ENCODE data around the gene MYO1E.

DNA sequence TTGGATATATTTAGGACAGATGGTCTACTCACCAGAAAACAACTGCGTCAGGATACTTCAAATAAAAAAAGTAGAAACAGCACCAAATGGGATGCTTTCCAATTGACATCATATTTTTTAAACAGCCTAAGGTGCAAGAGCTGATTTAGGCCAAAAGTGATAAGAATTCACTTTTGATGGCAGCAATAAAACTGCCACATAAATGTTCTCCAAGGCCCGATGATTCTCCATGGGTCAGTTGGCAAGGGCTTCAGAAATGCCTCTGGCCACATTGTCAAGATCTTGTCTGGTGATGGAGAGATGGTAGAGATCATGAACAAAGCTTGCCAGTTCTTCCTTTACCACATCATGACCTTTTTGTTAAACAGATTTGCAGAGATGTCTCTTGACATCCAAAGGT, 127.1 kb downstream of the MYO1E start:
- TF ChIP-seq, protein P1, sequence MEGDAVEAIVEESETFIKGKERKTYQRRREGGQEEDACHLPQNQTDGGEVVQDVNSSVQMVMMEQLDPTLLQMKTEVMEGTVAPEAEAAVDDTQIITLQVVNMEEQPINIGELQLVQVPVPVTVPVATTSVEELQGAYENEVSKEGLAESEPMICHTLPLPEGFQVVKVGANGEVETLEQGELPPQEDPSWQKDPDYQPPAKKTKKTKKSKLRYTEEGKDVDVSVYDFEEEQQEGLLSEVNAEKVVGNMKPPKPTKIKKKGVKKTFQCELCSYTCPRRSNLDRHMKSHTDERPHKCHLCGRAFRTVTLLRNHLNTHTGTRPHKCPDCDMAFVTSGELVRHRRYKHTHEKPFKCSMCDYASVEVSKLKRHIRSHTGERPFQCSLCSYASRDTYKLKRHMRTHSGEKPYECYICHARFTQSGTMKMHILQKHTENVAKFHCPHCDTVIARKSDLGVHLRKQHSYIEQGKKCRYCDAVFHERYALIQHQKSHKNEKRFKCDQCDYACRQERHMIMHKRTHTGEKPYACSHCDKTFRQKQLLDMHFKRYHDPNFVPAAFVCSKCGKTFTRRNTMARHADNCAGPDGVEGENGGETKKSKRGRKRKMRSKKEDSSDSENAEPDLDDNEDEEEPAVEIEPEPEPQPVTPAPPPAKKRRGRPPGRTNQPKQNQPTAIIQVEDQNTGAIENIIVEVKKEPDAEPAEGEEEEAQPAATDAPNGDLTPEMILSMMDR (IDR thresholded peaks at IDR 0.05): no peak
- TF ChIP-seq NFYB (CRISPR knock-in tag; conservative IDR thresholded peaks at IDR 0.05; ENCODE audit: low read depth) (no peak), SMAD3 (CRISPR knock-in tag; IDR thresholded peaks at IDR 0.05; ENCODE audit: borderline replicate concordance) (no peak), ATF1 (CRISPR knock-in tag; IDR thresholded peaks at IDR 0.05) (no peak), CREM (CRISPR knock-in tag; IDR thresholded peaks at IDR 0.05) (no peak), NR2C2 (CRISPR knock-in tag; IDR thresholded peaks at IDR 0.05) (no peak), JUN (CRISPR knock-in tag; IDR thresholded peaks at IDR 0.05) (no peak), CBFB (CRISPR knock-in tag; IDR thresholded peaks at IDR 0.05; ENCODE audit: low read depth) (no peak), ESRRA (CRISPR knock-in tag; IDR thresholded peaks at IDR 0.05; ENCODE audit: borderline replicate concordance) (no peak), TCF7 (CRISPR knock-in tag; IDR thresholded peaks at IDR 0.05; ENCODE audit: low read depth) (no peak)
- TF ChIP-seq, protein P2, sequence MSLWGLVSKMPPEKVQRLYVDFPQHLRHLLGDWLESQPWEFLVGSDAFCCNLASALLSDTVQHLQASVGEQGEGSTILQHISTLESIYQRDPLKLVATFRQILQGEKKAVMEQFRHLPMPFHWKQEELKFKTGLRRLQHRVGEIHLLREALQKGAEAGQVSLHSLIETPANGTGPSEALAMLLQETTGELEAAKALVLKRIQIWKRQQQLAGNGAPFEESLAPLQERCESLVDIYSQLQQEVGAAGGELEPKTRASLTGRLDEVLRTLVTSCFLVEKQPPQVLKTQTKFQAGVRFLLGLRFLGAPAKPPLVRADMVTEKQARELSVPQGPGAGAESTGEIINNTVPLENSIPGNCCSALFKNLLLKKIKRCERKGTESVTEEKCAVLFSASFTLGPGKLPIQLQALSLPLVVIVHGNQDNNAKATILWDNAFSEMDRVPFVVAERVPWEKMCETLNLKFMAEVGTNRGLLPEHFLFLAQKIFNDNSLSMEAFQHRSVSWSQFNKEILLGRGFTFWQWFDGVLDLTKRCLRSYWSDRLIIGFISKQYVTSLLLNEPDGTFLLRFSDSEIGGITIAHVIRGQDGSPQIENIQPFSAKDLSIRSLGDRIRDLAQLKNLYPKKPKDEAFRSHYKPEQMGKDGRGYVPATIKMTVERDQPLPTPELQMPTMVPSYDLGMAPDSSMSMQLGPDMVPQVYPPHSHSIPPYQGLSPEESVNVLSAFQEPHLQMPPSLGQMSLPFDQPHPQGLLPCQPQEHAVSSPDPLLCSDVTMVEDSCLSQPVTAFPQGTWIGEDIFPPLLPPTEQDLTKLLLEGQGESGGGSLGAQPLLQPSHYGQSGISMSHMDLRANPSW (CRISPR knock-in tag; conservative IDR thresholded peaks at IDR 0.05; ENCODE audit: low read depth): no peak
- TF ChIP-seq, protein P3, sequence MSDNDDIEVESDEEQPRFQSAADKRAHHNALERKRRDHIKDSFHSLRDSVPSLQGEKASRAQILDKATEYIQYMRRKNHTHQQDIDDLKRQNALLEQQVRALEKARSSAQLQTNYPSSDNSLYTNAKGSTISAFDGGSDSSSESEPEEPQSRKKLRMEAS (CRISPR knock-in tag; IDR thresholded peaks at IDR 0.05): no peak
- TF ChIP-seq, protein P4, sequence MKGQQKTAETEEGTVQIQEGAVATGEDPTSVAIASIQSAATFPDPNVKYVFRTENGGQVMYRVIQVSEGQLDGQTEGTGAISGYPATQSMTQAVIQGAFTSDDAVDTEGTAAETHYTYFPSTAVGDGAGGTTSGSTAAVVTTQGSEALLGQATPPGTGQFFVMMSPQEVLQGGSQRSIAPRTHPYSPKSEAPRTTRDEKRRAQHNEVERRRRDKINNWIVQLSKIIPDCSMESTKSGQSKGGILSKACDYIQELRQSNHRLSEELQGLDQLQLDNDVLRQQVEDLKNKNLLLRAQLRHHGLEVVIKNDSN (CRISPR knock-in tag; IDR thresholded peaks at IDR 0.05): no peak
- TF ChIP-seq, protein P5, sequence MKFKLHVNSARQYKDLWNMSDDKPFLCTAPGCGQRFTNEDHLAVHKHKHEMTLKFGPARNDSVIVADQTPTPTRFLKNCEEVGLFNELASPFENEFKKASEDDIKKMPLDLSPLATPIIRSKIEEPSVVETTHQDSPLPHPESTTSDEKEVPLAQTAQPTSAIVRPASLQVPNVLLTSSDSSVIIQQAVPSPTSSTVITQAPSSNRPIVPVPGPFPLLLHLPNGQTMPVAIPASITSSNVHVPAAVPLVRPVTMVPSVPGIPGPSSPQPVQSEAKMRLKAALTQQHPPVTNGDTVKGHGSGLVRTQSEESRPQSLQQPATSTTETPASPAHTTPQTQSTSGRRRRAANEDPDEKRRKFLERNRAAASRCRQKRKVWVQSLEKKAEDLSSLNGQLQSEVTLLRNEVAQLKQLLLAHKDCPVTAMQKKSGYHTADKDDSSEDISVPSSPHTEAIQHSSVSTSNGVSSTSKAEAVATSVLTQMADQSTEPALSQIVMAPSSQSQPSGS (CRISPR knock-in tag; IDR thresholded peaks at IDR 0.05; ENCODE audit: borderline replicate concordance, low read depth): no peak
